Measurements from ENCODE around the gene CFAP54.

CFAP54 gene

DNA sequence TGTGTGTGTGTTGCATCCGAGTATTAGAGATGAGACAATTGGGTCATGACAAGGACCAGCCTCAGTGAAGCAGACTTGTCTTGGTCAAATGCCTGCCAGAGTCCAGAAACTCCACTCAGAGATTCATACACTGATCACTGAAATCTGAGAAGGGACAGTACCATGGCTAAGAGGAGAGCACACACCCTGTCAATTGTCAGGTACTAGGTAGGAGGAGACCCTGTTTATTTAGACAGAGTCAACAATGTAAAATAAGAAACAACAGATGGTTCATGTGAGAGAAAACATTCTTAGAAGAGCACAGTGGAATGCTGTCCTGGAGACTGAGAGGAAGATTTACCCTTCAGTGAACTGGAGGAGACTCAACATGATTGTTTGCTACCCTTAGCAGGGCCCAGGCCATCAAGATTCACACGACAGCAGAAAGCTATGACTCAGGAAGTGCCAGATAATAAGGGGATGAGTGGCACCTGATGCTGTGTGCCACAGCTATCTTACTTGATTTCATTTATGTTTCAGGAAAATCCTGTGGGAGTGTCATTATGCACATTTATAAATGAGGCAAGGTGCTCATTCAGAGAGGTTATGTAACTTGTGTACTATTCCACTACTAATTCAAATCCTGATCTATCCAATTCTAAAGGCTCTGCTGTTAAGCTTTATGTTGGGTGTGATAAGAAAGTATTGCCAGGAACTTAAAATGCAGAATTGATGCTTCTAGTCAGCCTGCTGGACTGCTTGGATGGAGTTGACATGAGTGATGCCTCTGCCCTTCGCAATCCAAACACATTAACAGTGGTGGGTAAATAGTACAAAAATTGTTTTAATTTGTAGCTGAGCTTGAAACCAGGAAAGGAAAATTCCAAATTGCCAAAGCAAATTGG lies 281.1 kb downstream of the CFAP54 start:
- Histone ChIP-seq H3K4me1 (ENCODE audit: control insufficient read depth in 1 of 2, insufficient read depth in 2 of 2, low read length in 2 of 2) (no peaks in the 10 kb centered on the region), H3K4me3 (ENCODE audit: low read depth in 1 of 2, low read length in 2 of 2) (no peak overlapping the region), H3K9ac (ENCODE audit: low read depth in 1 of 2, low read length in 2 of 2) (no peak overlapping the region), H3K9me3 (ENCODE audit: control insufficient read depth in 1 of 2, low read length in 2 of 2) (no peaks in the 10 kb centered on the region), H3K27ac (ENCODE audit: low read depth, low read length) (no peak overlapping the region), H3K36me3 (ENCODE audit: control insufficient read depth in 1 of 2, insufficient read depth in 2 of 2, low read length in 2 of 2) (no peaks in the 10 kb centered on the region), H3K27me3 (ENCODE audit: control insufficient read depth in 1 of 2, insufficient read depth in 2 of 2, low read length in 2 of 2) (no peaks in the 10 kb centered on the region)

DNA sequence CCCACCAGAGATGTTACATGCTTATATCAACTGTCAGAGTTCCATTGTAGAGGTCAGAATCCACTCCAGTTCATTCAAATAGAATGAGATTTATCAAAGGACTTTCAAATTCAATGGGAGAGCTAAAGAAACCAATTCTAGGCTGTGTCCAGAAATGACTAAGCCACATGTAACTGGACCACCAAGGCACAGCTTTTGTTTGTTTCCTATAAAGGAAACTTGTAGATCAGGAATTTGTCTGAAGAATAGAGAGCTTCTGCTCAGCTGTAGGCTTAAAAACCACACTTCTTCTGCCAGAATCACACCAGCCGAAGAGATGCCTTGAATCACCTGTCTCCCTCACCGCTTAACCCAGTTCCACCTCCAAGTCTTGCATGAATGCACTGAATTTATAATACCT lies 283.7 kb downstream of the CFAP54 start:
- no peak overlapping the region for H3K9ac ChIP-seq (ENCODE audit: low read depth in 1 of 2, low read length in 2 of 2)
- H3K36me3 ChIP-seq (ENCODE audit: control insufficient read depth in 1 of 2, insufficient read depth in 2 of 2, low read length in 2 of 2), result no peaks in the 10 kb centered on the region
- no peak overlapping the region for H3K4me3 ChIP-seq (ENCODE audit: low read depth in 1 of 2, low read length in 2 of 2)
- H3K27ac ChIP-seq (ENCODE audit: low read depth, low read length), result no peak overlapping the region
- no peaks in the 10 kb centered on the region for H3K27me3 ChIP-seq (ENCODE audit: control insufficient read depth in 1 of 2, insufficient read depth in 2 of 2, low read length in 2 of 2)
- no peaks in the 10 kb centered on the region for H3K4me1 ChIP-seq (ENCODE audit: control insufficient read depth in 1 of 2, insufficient read depth in 2 of 2, low read length in 2 of 2)
- H3K9me3 ChIP-seq (ENCODE audit: control insufficient read depth in 1 of 2, low read length in 2 of 2), result no peaks in the 10 kb centered on the region

DNA sequence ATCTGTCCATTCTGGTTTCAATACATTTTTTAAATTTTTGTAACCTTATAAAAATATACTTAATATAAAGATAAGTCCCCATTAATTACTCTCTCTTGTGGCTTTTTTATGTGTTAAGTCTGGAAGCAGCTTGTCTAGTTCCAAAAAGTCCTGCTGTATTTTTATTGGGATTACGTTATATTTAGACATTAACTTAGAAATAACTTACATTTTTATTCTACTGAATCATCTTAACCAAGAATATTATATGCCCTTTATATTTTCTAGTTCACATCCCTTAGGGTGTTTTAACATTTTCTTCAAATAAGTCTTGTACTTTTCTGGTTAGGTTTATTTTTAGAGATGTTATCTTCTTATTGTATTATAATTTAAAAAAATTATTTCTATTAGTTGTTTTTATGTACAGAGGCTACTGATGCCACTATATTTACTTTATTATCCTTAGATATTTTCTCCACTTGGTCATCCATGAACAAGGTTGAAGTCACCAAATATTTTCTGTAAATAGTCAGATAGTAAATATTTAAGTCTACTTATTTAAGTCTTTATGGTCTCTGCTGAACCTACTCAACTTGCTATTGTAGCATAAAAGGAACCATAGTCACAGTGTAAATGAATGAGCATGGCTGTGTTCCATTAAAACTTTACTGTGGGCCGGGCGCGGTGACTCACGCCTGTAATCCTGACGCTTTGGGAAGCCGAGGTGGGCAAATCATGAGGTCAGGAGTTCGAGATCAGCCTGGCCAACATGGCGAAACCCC lies 285.3 kb downstream of the CFAP54 start:
- Histone ChIP-seq H3K4me1 (ENCODE audit: control insufficient read depth in 1 of 2, insufficient read depth in 2 of 2, low read length in 2 of 2) (no peaks in the 10 kb centered on the region), H3K27me3 (ENCODE audit: control insufficient read depth in 1 of 2, insufficient read depth in 2 of 2, low read length in 2 of 2) (no peaks in the 10 kb centered on the region), H3K9me3 (ENCODE audit: control insufficient read depth in 1 of 2, low read length in 2 of 2) (no peaks in the 10 kb centered on the region), H3K9ac (ENCODE audit: low read depth in 1 of 2, low read length in 2 of 2) (no peak overlapping the region), H3K4me3 (ENCODE audit: low read depth in 1 of 2, low read length in 2 of 2) (no peak overlapping the region), H3K36me3 (ENCODE audit: control insufficient read depth in 1 of 2, insufficient read depth in 2 of 2, low read length in 2 of 2) (no peaks in the 10 kb centered on the region), H3K27ac (ENCODE audit: low read depth, low read length) (no peak overlapping the region)

DNA sequence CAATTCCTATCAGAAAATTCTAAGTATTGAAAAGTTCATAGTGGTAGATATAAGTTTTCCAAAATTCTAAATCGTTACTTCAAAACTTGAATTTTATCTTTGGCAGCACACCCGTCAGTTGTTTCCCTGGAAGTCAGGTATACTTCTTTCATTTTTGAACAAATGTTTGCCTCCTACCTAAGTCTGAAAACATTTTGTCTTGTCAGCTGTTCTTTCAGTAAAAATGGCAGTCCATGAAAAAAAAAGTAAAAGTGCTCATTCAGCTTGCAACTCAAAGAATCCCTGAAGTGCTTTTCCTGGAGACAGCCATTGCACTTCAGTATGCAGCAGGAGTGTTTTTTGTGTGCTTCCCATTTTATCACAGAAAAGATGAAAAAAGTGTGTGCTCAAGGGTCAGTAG lies 287.5 kb downstream of the CFAP54 start:
- H3K27ac ChIP-seq (ENCODE audit: low read depth, low read length), result no peak overlapping the region
- H3K27me3 ChIP-seq (ENCODE audit: control insufficient read depth in 1 of 2, insufficient read depth in 2 of 2, low read length in 2 of 2), result no peaks in the 10 kb centered on the region
- H3K9me3 ChIP-seq (ENCODE audit: control insufficient read depth in 1 of 2, low read length in 2 of 2), result no peaks in the 10 kb centered on the region
- no peaks in the 10 kb centered on the region for H3K36me3 ChIP-seq (ENCODE audit: control insufficient read depth in 1 of 2, insufficient read depth in 2 of 2, low read length in 2 of 2)
- H3K4me1 ChIP-seq (ENCODE audit: control insufficient read depth in 1 of 2, insufficient read depth in 2 of 2, low read length in 2 of 2), result no peaks in the 10 kb centered on the region
- no peak overlapping the region for H3K9ac ChIP-seq (ENCODE audit: low read depth in 1 of 2, low read length in 2 of 2)
- H3K4me3 ChIP-seq (ENCODE audit: low read depth in 1 of 2, low read length in 2 of 2), result no peak overlapping the region

GRCh38 chr12:96780330-96780729 lies 291.0 kb downstream of the CFAP54 start:
- Histone ChIP-seq H3K9ac (ENCODE audit: low read depth in 1 of 2, low read length in 2 of 2) (no peak overlapping the region), H3K36me3 (ENCODE audit: control insufficient read depth in 1 of 2, insufficient read depth in 2 of 2, low read length in 2 of 2) (no peaks in the 10 kb centered on the region), H3K4me3 (ENCODE audit: low read depth in 1 of 2, low read length in 2 of 2) (no peak overlapping the region)

GRCh38 chr12:96786791-96787190 lies 297.4 kb downstream of the CFAP54 start:
- Histone ChIP-seq H3K36me3 (ENCODE audit: control insufficient read depth in 1 of 2, insufficient read depth in 2 of 2, low read length in 2 of 2) (no peaks in the 10 kb centered on the region), H3K9me3 (ENCODE audit: control insufficient read depth in 1 of 2, low read length in 2 of 2) (no peaks in the 10 kb centered on the region), H3K27ac (ENCODE audit: low read depth, low read length) (no peak overlapping the region), H3K27me3 (ENCODE audit: control insufficient read depth in 1 of 2, insufficient read depth in 2 of 2, low read length in 2 of 2) (no peaks in the 10 kb centered on the region), H3K4me3 (ENCODE audit: low read depth in 1 of 2, low read length in 2 of 2) (no peak overlapping the region), H3K4me1 (ENCODE audit: control insufficient read depth in 1 of 2, insufficient read depth in 2 of 2, low read length in 2 of 2) (no peaks in the 10 kb centered on the region), H3K9ac (ENCODE audit: low read depth in 1 of 2, low read length in 2 of 2) (no peak overlapping the region)

More at GRCh38 chr12:96780330-96780729, 291.0 kb downstream of the CFAP54 start:
- Histone ChIP-seq H3K9me3 (ENCODE audit: control insufficient read depth in 1 of 2, low read length in 2 of 2) (no peaks in the 10 kb centered on the region), H3K27me3 (ENCODE audit: control insufficient read depth in 1 of 2, insufficient read depth in 2 of 2, low read length in 2 of 2) (no peaks in the 10 kb centered on the region), H3K4me1 (ENCODE audit: control insufficient read depth in 1 of 2, insufficient read depth in 2 of 2, low read length in 2 of 2) (no peaks in the 10 kb centered on the region), H3K27ac (ENCODE audit: low read depth, low read length) (no peak overlapping the region)

DNA sequence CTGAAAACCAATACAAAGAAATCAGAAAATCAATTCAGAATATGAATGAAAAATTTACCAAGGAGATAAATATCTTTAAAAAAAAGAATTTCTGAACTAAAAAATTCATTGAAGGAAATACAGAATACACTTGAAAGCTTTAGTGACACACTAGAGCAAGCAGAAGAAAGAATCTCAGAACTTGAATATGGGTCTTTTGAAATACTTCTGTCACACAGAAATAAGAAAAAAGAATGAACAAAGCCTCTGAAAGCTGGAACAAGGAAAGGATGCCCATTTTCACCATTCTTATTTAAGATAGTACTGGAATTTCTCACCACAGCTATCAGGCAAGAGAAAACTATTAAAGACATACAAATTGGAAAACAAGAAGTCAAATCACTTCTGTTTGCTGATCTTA lies 314.6 kb downstream of the CFAP54 start:
- no peak overlapping the region for H3K9ac ChIP-seq (ENCODE audit: low read depth in 1 of 2, low read length in 2 of 2)
- H3K9me3 ChIP-seq (ENCODE audit: control insufficient read depth in 1 of 2, low read length in 2 of 2), result peaks cover 0 to 6% of the 10 kb centered on the region in 2 donors
- no peaks in the 10 kb centered on the region for H3K36me3 ChIP-seq (ENCODE audit: control insufficient read depth in 1 of 2, insufficient read depth in 2 of 2, low read length in 2 of 2)
- no peak overlapping the region for H3K27ac ChIP-seq (ENCODE audit: low read depth, low read length)
- no peaks in the 10 kb centered on the region for H3K27me3 ChIP-seq (ENCODE audit: control insufficient read depth in 1 of 2, insufficient read depth in 2 of 2, low read length in 2 of 2)
- H3K4me3 ChIP-seq (ENCODE audit: low read depth in 1 of 2, low read length in 2 of 2), result no peak overlapping the region
- no peaks in the 10 kb centered on the region for H3K4me1 ChIP-seq (ENCODE audit: control insufficient read depth in 1 of 2, insufficient read depth in 2 of 2, low read length in 2 of 2)

GRCh38 chr12:96806272-96806671 lies 316.9 kb downstream of the CFAP54 start:
- Histone ChIP-seq H3K27me3 (ENCODE audit: control insufficient read depth in 1 of 2, insufficient read depth in 2 of 2, low read length in 2 of 2) (no peaks in the 10 kb centered on the region), H3K9me3 (ENCODE audit: control insufficient read depth in 1 of 2, low read length in 2 of 2) (peaks cover 0 to 6% of the 10 kb centered on the region in 2 donors), H3K9ac (ENCODE audit: low read depth in 1 of 2, low read length in 2 of 2) (no peak overlapping the region), H3K4me1 (ENCODE audit: control insufficient read depth in 1 of 2, insufficient read depth in 2 of 2, low read length in 2 of 2) (no peaks in the 10 kb centered on the region), H3K27ac (ENCODE audit: low read depth, low read length) (no peak overlapping the region), H3K36me3 (ENCODE audit: control insufficient read depth in 1 of 2, insufficient read depth in 2 of 2, low read length in 2 of 2) (no peaks in the 10 kb centered on the region), H3K4me3 (ENCODE audit: low read depth in 1 of 2, low read length in 2 of 2) (no peak overlapping the region)

- H3K9ac ChIP-seq (ENCODE audit: low read depth in 1 of 2, low read length in 2 of 2), result no peak overlapping the region
- no peaks in the 10 kb centered on the region for H3K27me3 ChIP-seq (ENCODE audit: control insufficient read depth in 1 of 2, insufficient read depth in 2 of 2, low read length in 2 of 2)
- H3K36me3 ChIP-seq (ENCODE audit: control insufficient read depth in 1 of 2, insufficient read depth in 2 of 2, low read length in 2 of 2), result no peaks in the 10 kb centered on the region
- H3K9me3 ChIP-seq (ENCODE audit: control insufficient read depth in 1 of 2, low read length in 2 of 2), result peaks cover 0 to 6% of the 10 kb centered on the region in 2 donors
- H3K4me1 ChIP-seq (ENCODE audit: control insufficient read depth in 1 of 2, insufficient read depth in 2 of 2, low read length in 2 of 2), result no peaks in the 10 kb centered on the region
- no peak overlapping the region for H3K27ac ChIP-seq (ENCODE audit: low read depth, low read length)
- H3K4me3 ChIP-seq (ENCODE audit: low read depth in 1 of 2, low read length in 2 of 2), result no peak overlapping the region
These were observed 318.4 kb downstream of the CFAP54 start for GRCh38 chr12:96807741-96808140.

- Histone ChIP-seq H3K9ac (ENCODE audit: low read depth in 1 of 2, low read length in 2 of 2) (no peak overlapping the region), H3K9me3 (ENCODE audit: control insufficient read depth in 1 of 2, low read length in 2 of 2) (peaks cover 0 to 3% of the 10 kb centered on the region in 2 donors), H3K27me3 (ENCODE audit: control insufficient read depth in 1 of 2, insufficient read depth in 2 of 2, low read length in 2 of 2) (no peaks in the 10 kb centered on the region), H3K36me3 (ENCODE audit: control insufficient read depth in 1 of 2, insufficient read depth in 2 of 2, low read length in 2 of 2) (no peaks in the 10 kb centered on the region), H3K4me1 (ENCODE audit: control insufficient read depth in 1 of 2, insufficient read depth in 2 of 2, low read length in 2 of 2) (no peaks in the 10 kb centered on the region), H3K4me3 (ENCODE audit: low read depth in 1 of 2, low read length in 2 of 2) (no peak overlapping the region), H3K27ac (ENCODE audit: low read depth, low read length) (no peak overlapping the region)
These were observed 319.2 kb downstream of the CFAP54 start for GRCh38 chr12:96808587-96808986.
